Fibroblast of skin of right biceps (primary cell): ENCODE results near the gene TMEM87B.
A peak's percentile ranks its signal among the peaks of the same experiment; 100 is the strongest.

ENCODE experiments used
- DNase-seq: peaks from one replicate; pipeline ENCODE4 v3.0.0-alpha.2; 2013

TMEM87B gene

GRCh38 chr2:112152476-112153178, 97.6 kb downstream of the TMEM87B start:
- no peak for DNase-seq

GRCh38 chr2:112153179-112153490, 98.1 kb downstream of the TMEM87B start:
- peak; percentile 5 for DNase-seq

- DNase-seq: no peak
Observed at GRCh38 chr2:112153501-112153900, 98.4 kb downstream of the TMEM87B start.

GRCh38 chr2:112154246-112155117, 99.4 kb downstream of the TMEM87B start:
- DNase-seq: no peak

- DNase-seq: no peak
Observed at GRCh38 chr2:112155331-112156151, 100.5 kb downstream of the TMEM87B start.

- DNase-seq: peak; percentile 48
Observed at GRCh38 chr2:112156152-112156986, 101.3 kb downstream of the TMEM87B start.

- no peak for DNase-seq
Observed at GRCh38 chr2:112157472-112157871, 102.4 kb downstream of the TMEM87B start.

GRCh38 chr2:112159454-112159921, 104.4 kb downstream of the TMEM87B start:
- DNase-seq: no peak

GRCh38 chr2:112160283-112161250, 105.5 kb downstream of the TMEM87B start:
- DNase-seq: no peak

- no peak for DNase-seq
Observed at GRCh38 chr2:112161431-112162145, 106.5 kb downstream of the TMEM87B start.

GRCh38 chr2:112162341-112162740, 107.3 kb downstream of the TMEM87B start:
- DNase-seq: no peak

GRCh38 chr2:112162956-112163355, 107.9 kb downstream of the TMEM87B start:
- no peak for DNase-seq

- no peak for DNase-seq
Observed at GRCh38 chr2:112163541-112163981, 108.5 kb downstream of the TMEM87B start.

- DNase-seq: no peak
Observed at GRCh38 chr2:112164876-112165275, 109.8 kb downstream of the TMEM87B start.

- no peak for DNase-seq
Observed at GRCh38 chr2:112165296-112165695, 110.2 kb downstream of the TMEM87B start.

GRCh38 chr2:112166806-112167499, 111.9 kb downstream of the TMEM87B start:
- DNase-seq: no peak

- DNase-seq: peak; percentile 15
Observed at GRCh38 chr2:112168422-112169124, 113.5 kb downstream of the TMEM87B start.
